ENCODE measurements around the gene ARAP3. TPM values are rescaled to one million over a fixed set of nuclear protein-coding genes. Genes with fewer than 3 reads are reported as not detected.

The ARAP3 gene
- polyA plus RNA-seq, 3 donors = 2.5 to 33.4 (median 14.2) TPM

GRCh38 chr5:141704782-141705297 is 22.8 kb upstream of the ARAP3 start:
- no peak overlapping the region for H3K27ac ChIP-seq (ENCODE audit: low read depth, low read length)
- 58 to 77% (median 76%) methylated on average over 1 of the region's 1 CpG for WGBS, 3 donors

- H3K27ac ChIP-seq (ENCODE audit: low read depth, low read length) = no peak overlapping the region
- 19 to 28% (median 22%) methylated on average over 16 of the region's 16 CpGs for WGBS, 3 donors
Observed at GRCh38 chr5:141703133-141703561, 21.1 kb upstream of the ARAP3 start.

GRCh38 chr5:141701360-141702119 is 19.5 kb upstream of the ARAP3 start:
- H3K27ac ChIP-seq (ENCODE audit: low read depth, low read length) = no peak overlapping the region
- 22 to 26% (median 23%) methylated on average over 16 of the region's 16 CpGs for WGBS, 3 donors

GRCh38 chr5:141697586-141697985 is 15.6 kb upstream of the ARAP3 start:
- H3K27ac ChIP-seq (ENCODE audit: low read depth, low read length) = no peak overlapping the region
- 91 to 93% (median 93%) methylated on average over 3 of the region's 3 CpGs for WGBS, 3 donors

GRCh38 chr5:141696431-141696830 is 14.4 kb upstream of the ARAP3 start:
- no peak overlapping the region for H3K27ac ChIP-seq (ENCODE audit: low read depth, low read length)
- WGBS, 3 donors = 89 to 98% (median 93%) methylated on average over 2 of the region's 2 CpGs

GRCh38 chr5:141695627-141696215 is 13.7 kb upstream of the ARAP3 start:
- 57 to 80% (median 73%) methylated on average over 11 of the region's 11 CpGs for WGBS, 3 donors
- no peak overlapping the region for H3K27ac ChIP-seq (ENCODE audit: low read depth, low read length)

GRCh38 chr5:141694479-141694878 is 12.4 kb upstream of the ARAP3 start:
- 48 to 87% (median 81%) methylated on average over 5 of the region's 5 CpGs for WGBS, 3 donors
- no peak overlapping the region for H3K27ac ChIP-seq (ENCODE audit: low read depth, low read length)

- WGBS, 3 donors = 74 to 77% (median 76%) methylated on average over 25 of the region's 25 CpGs
- no peak overlapping the region for H3K27ac ChIP-seq (ENCODE audit: low read depth, low read length)
Observed at GRCh38 chr5:141692919-141693725, 11.1 kb upstream of the ARAP3 start.

GRCh38 chr5:141692533-141692888 is 10.5 kb upstream of the ARAP3 start:
- WGBS, 3 donors = 25 to 39% (median 35%) methylated on average over 5 of the region's 5 CpGs

GRCh38 chr5:141691867-141692532 is 10.0 kb upstream of the ARAP3 start:
- no peak overlapping the region for H3K27ac ChIP-seq (ENCODE audit: low read depth, low read length)
- WGBS, 3 donors = 2 to 3% (median 3%) methylated on average over 30 of the region's 30 CpGs

More at GRCh38 chr5:141692533-141692888, 10.5 kb upstream of the ARAP3 start:
- H3K27ac ChIP-seq (ENCODE audit: low read depth, low read length) = no peak overlapping the region

- WGBS, 3 donors = 61 to 72% (median 70%) methylated on average over 9 of the region's 9 CpGs
- no peak overlapping the region for H3K27ac ChIP-seq (ENCODE audit: low read depth, low read length)
Observed at GRCh38 chr5:141691286-141691866, 9.3 kb upstream of the ARAP3 start.

GRCh38 chr5:141686648-141687416 is 4.8 kb upstream of the ARAP3 start:
- 69 to 74% (median 69%) methylated on average over 3 of the region's 3 CpGs for WGBS, 3 donors
- H3K27ac ChIP-seq (ENCODE audit: low read depth, low read length) = no peak overlapping the region

- WGBS, 3 donors = 60 to 91% (median 61%) methylated on average over 1 of the region's 1 CpG
- H3K27ac ChIP-seq (ENCODE audit: low read depth, low read length) = no peak overlapping the region
Observed at GRCh38 chr5:141685591-141685990, 3.6 kb upstream of the ARAP3 start.

GRCh38 chr5:141683596-141684141 is 1.6 kb upstream of the ARAP3 start:
- H3K27ac ChIP-seq (ENCODE audit: low read depth, low read length) = no peak overlapping the region

- 73 to 87% (median 74%) methylated on average over 2 of the region's 2 CpGs for WGBS, 3 donors
- H3K27ac ChIP-seq (ENCODE audit: low read depth, low read length) = no peak overlapping the region
Observed at GRCh38 chr5:141681295-141681694, 735 bp downstream of the ARAP3 start.

GRCh38 chr5:141680751-141681201 is 1.3 kb downstream of the ARAP3 start:
- WGBS, 3 donors = 40 to 76% (median 48%) methylated on average over 5 to 6 of the region's 6 CpGs
- H3K27ac ChIP-seq (ENCODE audit: low read depth, low read length) = no peak overlapping the region

- H3K27ac ChIP-seq (ENCODE audit: low read depth, low read length) = no peak overlapping the region
- WGBS, 3 donors = 74 to 86% (median 84%) methylated on average over 16 of the region's 16 CpGs
Observed at GRCh38 chr5:141680178-141680577, 1.9 kb downstream of the ARAP3 start.

All from adipose tissue (tissue), 3 donors.